Endothelial cell of umbilical vein (primary cell): Measurements from ENCODE around the gene TRABD2A.

Experiments
- EZH2 ChIP-seq: IDR thresholded peaks from 2 replicates; pipeline ENCODE4 v1.6.1; 2012; ENCODE audit warnings: borderline replicate concordance, low read depth, mild to moderate bottlenecking, moderate library complexity, low read length, inconsistent platforms; ENCODE audit not compliant: severe bottlenecking
- FOS ChIP-seq: IDR thresholded peaks from 2 replicates; pipeline ENCODE4 v1.6.1; 2011; ENCODE audit warnings: mild to moderate bottlenecking, low read length, moderate library complexity, borderline replicate concordance; ENCODE audit not compliant: insufficient read depth
- MYC ChIP-seq: IDR thresholded peaks from one replicate; pipeline ENCODE4 v1.6.1; 2011; ENCODE audit warnings: mild to moderate bottlenecking, low read depth, low read length
- POLR2A ChIP-seq: IDR thresholded peaks from 2 replicates; pipeline ENCODE4 v1.6.1; 2012; ENCODE audit warnings: low read depth, mild to moderate bottlenecking, control low read depth, low read length
- TF ChIP-seq, protein P1 (sequence below), 2 donors: IDR thresholded peaks; 1 replicate in 1 of 2; 2 replicates in 1 of 2; pipeline ENCODE4 v1.5.1; 2011; ENCODE audit warnings: low read length in 2 of 2, mild to moderate bottlenecking in 2 of 2, moderate library complexity in 2 of 2, control low read depth in 1 of 2, inconsistent platforms in 1 of 2, low read depth in 1 of 2; ENCODE audit not compliant: insufficient read depth in 1 of 2; ENCODE audit errors: extremely low read depth in 1 of 2
- TF ChIP-seq, protein P2 (sequence below): IDR thresholded peaks from 2 replicates; pipeline ENCODE4 v1.6.1; 2011; ENCODE audit not compliant: insufficient read depth, insufficient read length

DNA sequence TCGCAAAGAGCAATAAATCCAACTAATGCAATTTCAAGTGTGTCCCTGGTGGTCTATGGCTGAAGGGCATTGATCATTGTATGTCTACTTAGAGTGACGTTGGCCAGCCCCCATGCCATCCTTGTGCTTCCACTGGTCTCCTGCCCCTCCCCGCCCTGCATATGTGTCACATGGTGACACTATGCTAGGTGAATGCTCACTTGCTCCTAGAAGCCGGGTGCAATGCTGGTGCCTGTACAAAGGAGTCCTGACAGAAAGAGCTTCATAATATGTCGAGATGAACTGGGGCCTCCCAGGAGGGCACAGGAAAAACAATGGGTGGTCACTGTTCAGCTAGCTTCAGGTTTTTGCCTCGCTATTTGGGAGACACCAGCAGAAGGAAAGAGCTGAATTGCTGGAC, 5.9 kb upstream of the TRABD2A start:
- TF ChIP-seq FOS: no peak
- TF ChIP-seq, protein P1, sequence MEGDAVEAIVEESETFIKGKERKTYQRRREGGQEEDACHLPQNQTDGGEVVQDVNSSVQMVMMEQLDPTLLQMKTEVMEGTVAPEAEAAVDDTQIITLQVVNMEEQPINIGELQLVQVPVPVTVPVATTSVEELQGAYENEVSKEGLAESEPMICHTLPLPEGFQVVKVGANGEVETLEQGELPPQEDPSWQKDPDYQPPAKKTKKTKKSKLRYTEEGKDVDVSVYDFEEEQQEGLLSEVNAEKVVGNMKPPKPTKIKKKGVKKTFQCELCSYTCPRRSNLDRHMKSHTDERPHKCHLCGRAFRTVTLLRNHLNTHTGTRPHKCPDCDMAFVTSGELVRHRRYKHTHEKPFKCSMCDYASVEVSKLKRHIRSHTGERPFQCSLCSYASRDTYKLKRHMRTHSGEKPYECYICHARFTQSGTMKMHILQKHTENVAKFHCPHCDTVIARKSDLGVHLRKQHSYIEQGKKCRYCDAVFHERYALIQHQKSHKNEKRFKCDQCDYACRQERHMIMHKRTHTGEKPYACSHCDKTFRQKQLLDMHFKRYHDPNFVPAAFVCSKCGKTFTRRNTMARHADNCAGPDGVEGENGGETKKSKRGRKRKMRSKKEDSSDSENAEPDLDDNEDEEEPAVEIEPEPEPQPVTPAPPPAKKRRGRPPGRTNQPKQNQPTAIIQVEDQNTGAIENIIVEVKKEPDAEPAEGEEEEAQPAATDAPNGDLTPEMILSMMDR (IDR thresholded peaks at IDR 0.05; ENCODE audit: extremely low read depth in 1 of 2, insufficient read depth in 1 of 2, low read depth in 1 of 2, low read length in 2 of 2): no peak
- TF ChIP-seq POLR2A: no peak
- TF ChIP-seq, protein P2, sequence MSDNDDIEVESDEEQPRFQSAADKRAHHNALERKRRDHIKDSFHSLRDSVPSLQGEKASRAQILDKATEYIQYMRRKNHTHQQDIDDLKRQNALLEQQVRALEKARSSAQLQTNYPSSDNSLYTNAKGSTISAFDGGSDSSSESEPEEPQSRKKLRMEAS: no peak
- TF ChIP-seq EZH2: no peak
- TF ChIP-seq MYC: no peak
